Medulla oblongata (tissue), 1 donor: ENCODE measurements around the gene RAB33B.
A peak's percentile ranks its signal among the peaks of the same experiment; 100 is the strongest.

Experiments used
- DNase-seq: peaks from one replicate; pipeline ENCODE4 v3.0.0-alpha.2; 2015; ENCODE audit errors: extremely low spot score

The RAB33B gene

GRCh38 chr4:139506774-139507173 lies 52.9 kb downstream of the RAB33B start:
- DNase-seq = no peak

- DNase-seq = no peak
These were observed 54.8 kb downstream of the RAB33B start for GRCh38 chr4:139508581-139509237.

- peak; percentile 55 for DNase-seq
These were observed 55.9 kb downstream of the RAB33B start for GRCh38 chr4:139509727-139510410.

- DNase-seq = no peak
These were observed 57.4 kb downstream of the RAB33B start for GRCh38 chr4:139511320-139511719.

GRCh38 chr4:139514382-139515059 lies 60.6 kb downstream of the RAB33B start:
- DNase-seq = no peak

GRCh38 chr4:139515531-139515958 lies 61.6 kb downstream of the RAB33B start:
- DNase-seq = no peak

GRCh38 chr4:139521754-139522401 lies 68.0 kb downstream of the RAB33B start:
- DNase-seq = peak; percentile 46

- DNase-seq = no peak
These were observed 68.5 kb downstream of the RAB33B start for GRCh38 chr4:139522457-139522856.

- no peak for DNase-seq
These were observed 69.2 kb downstream of the RAB33B start for GRCh38 chr4:139523076-139523475.

- DNase-seq = peak; percentile 37
These were observed 70.2 kb downstream of the RAB33B start for GRCh38 chr4:139524062-139524631.

- no peak for DNase-seq
These were observed 71.5 kb downstream of the RAB33B start for GRCh38 chr4:139525414-139525813.
